Astrocyte (in vitro differentiated cells and primary cell): ENCODE measurements around the gene HOXC11. TPM values are rescaled to one million over a fixed set of nuclear protein-coding genes. Genes with fewer than 3 reads are reported as not detected.
A peak's percentile ranks its signal among the peaks of the same experiment; 100 is the strongest.

ENCODE experiments used
- DNase-seq: peaks from one replicate; pipeline ENCODE4 v3.0.0-alpha.2; 2010; ENCODE audit warnings: low read depth
- FAIRE-seq: peaks from 2 replicates; lab custom pipeline; 2011; peaks lifted over from hg19 to GRCh38; lab: Jason Lieb, UNC
- H2AFZ ChIP-seq: 2 replicates; pipeline ENCODE4 v1.6.0; 2012; ENCODE audit warnings: low read depth, low read length, inconsistent platforms
- H3K27ac ChIP-seq: 2 replicates; pipeline ENCODE4 v1.5.1; 2011; ENCODE audit warnings: low read depth, low read length, inconsistent platforms
- H3K27me3 ChIP-seq: 2 replicates; pipeline ENCODE4 v1.6.0; 2011; ENCODE audit warnings: low read length, inconsistent platforms; ENCODE audit not compliant: insufficient read depth
- H3K36me3 ChIP-seq: 2 replicates; pipeline ENCODE4 v1.5.1; 2011; ENCODE audit warnings: low read length, inconsistent platforms; ENCODE audit not compliant: insufficient read depth
- H3K4me1 ChIP-seq: 2 replicates; pipeline ENCODE4 v1.5.1; 2011; ENCODE audit warnings: low read length, inconsistent platforms; ENCODE audit not compliant: insufficient read depth
- H3K4me2 ChIP-seq: 2 replicates; pipeline ENCODE4 v1.6.0; 2012; ENCODE audit warnings: low read length, inconsistent platforms
- H3K4me3 ChIP-seq: 2 replicates; pipeline ENCODE4 v1.5.1; 2011; ENCODE audit warnings: low read depth, mild to moderate bottlenecking, low read length, inconsistent platforms; ENCODE audit not compliant: insufficient read depth
- H3K79me2 ChIP-seq: 2 replicates; pipeline ENCODE4 v1.6.0; 2012; ENCODE audit warnings: mild to moderate bottlenecking, low read length, inconsistent platforms; ENCODE audit not compliant: insufficient read depth
- H3K9ac ChIP-seq: 2 replicates; pipeline ENCODE4 v1.6.0; 2012; ENCODE audit warnings: mild to moderate bottlenecking, low read length, inconsistent platforms
- H3K9me3 ChIP-seq: 2 replicates; pipeline ENCODE4 v1.5.1; 2012; ENCODE audit warnings: low read depth, mild to moderate bottlenecking, low read length, inconsistent platforms; ENCODE audit not compliant: insufficient read depth
- H4K20me1 ChIP-seq: 2 replicates; pipeline ENCODE4 v1.6.0; 2012; ENCODE audit warnings: low read length, inconsistent platforms; ENCODE audit not compliant: insufficient read depth
- H3K27ac Mint-ChIP-seq: one replicate; pipeline ENCODE4 v1.8.0; 2021; ENCODE audit warnings: mild to moderate bottlenecking, mixed read lengths; ENCODE audit not compliant: unreplicated experiment
- H3K27me3 Mint-ChIP-seq: one replicate; pipeline ENCODE4 v1.8.0; 2021; ENCODE audit warnings: low read depth, mixed read lengths; ENCODE audit not compliant: unreplicated experiment
- H3K36me3 Mint-ChIP-seq: one replicate; pipeline ENCODE4 v1.8.0; 2021; ENCODE audit warnings: low read depth, mixed read lengths; ENCODE audit not compliant: unreplicated experiment
- H3K4me1 Mint-ChIP-seq: one replicate; pipeline ENCODE4 v1.8.0; 2021; ENCODE audit warnings: low read depth, mixed read lengths; ENCODE audit not compliant: unreplicated experiment
- H3K4me3 Mint-ChIP-seq: one replicate; pipeline ENCODE4 v1.8.0; 2021; ENCODE audit warnings: mild to moderate bottlenecking, moderate library complexity, mixed read lengths; ENCODE audit not compliant: unreplicated experiment
- H3K9me3 Mint-ChIP-seq: one replicate; pipeline ENCODE4 v1.8.0; 2021; ENCODE audit warnings: mild to moderate bottlenecking, mixed read lengths; ENCODE audit not compliant: unreplicated experiment
- CTCF ChIP-seq: IDR thresholded peaks from 2 replicates; pipeline ENCODE4 v1.5.1; 2011; ENCODE audit warnings: low read depth, mild to moderate bottlenecking, inconsistent platforms, low read length, moderate library complexity; ENCODE audit not compliant: insufficient read depth
- EZH2 ChIP-seq: IDR thresholded peaks from 2 replicates; pipeline ENCODE4 v1.6.1; 2012; ENCODE audit warnings: mild to moderate bottlenecking, low read length, inconsistent platforms; ENCODE audit not compliant: insufficient read depth
- total RNA-seq: library from RNA; stranded (reverse); gene quantifications from 2 replicates; pipeline ENCODE4 v1.2.1, GENCODE V29; 2021

HOXC11 gene
- total RNA-seq, 1 donor from 2014 or later: not detected

- H3K9me3 ChIP-seq: peaks cover 5% of the 10 kb centered on the region
- H4K20me1 ChIP-seq: no peaks in the 10 kb centered on the region
- no peaks in the 10 kb centered on the region for H3K4me1 Mint-ChIP-seq
- no peaks in the 10 kb centered on the region for H3K4me1 ChIP-seq
- TF ChIP-seq EZH2: no peak
- TF ChIP-seq CTCF: no peak
- H3K4me3 Mint-ChIP-seq: no peak overlapping the region
- no peaks in the 10 kb centered on the region for H3K36me3 Mint-ChIP-seq
- H3K27me3 ChIP-seq: peaks cover 99% of the 10 kb centered on the region
- no peak overlapping the region for H3K4me2 ChIP-seq
- no peak overlapping the region for H3K27ac Mint-ChIP-seq
- no peak overlapping the region for H3K4me3 ChIP-seq
- H3K9me3 Mint-ChIP-seq: peaks cover 29% of the 10 kb centered on the region
- H3K79me2 ChIP-seq: no peaks in the 10 kb centered on the region
- no peak overlapping the region for H2AFZ ChIP-seq
- FAIRE-seq: no peak
- no peak overlapping the region for H3K9ac ChIP-seq
- peaks cover 90% of the 10 kb centered on the region for H3K27me3 Mint-ChIP-seq
- H3K36me3 ChIP-seq: no peaks in the 10 kb centered on the region
- no peak overlapping the region for H3K27ac ChIP-seq
- no peak for DNase-seq
Measured at GRCh38 chr12:53969588-53970259, 3.2 kb upstream of the HOXC11 start.

DNA sequence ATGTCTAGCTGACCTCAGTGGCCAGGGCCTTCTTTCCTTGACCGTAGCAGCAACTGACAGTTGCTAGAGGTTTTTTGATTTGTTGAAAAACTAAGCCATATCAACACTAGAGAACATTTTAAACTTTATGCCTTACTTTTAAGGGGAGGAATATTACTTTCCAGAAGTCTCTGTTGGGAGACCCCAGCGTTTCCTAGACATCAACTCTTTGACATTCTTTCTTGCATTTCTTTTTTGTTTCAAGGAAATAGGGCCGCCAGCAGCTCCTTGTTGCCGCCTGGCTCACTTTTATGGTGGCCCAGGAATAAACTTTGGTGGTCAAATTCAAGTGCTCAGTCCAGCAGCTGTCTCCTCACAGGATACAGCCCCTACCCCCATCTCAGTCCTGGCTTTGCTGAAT lies 2.5 kb upstream of the HOXC11 start:
- no peak for TF ChIP-seq CTCF
- TF ChIP-seq EZH2: peak; percentile 32
- no peak overlapping the region for H2AFZ ChIP-seq
- H3K4me2 ChIP-seq: no peak overlapping the region
- DNase-seq: no peak
- no peaks in the 10 kb centered on the region for H3K4me1 Mint-ChIP-seq
- no peaks in the 10 kb centered on the region for H4K20me1 ChIP-seq
- H3K9me3 ChIP-seq: peaks cover 5% of the 10 kb centered on the region
- H3K4me3 ChIP-seq: no peak overlapping the region
- H3K4me3 Mint-ChIP-seq: no peak overlapping the region
- H3K27ac Mint-ChIP-seq: no peak overlapping the region
- no peak for FAIRE-seq
- no peaks in the 10 kb centered on the region for H3K36me3 ChIP-seq
- peaks cover 29% of the 10 kb centered on the region for H3K9me3 Mint-ChIP-seq
- no peak overlapping the region for H3K27ac ChIP-seq
- H3K27me3 ChIP-seq: peaks cover 96% of the 10 kb centered on the region
- H3K27me3 Mint-ChIP-seq: peaks cover 87% of the 10 kb centered on the region
- no peak overlapping the region for H3K9ac ChIP-seq
- no peaks in the 10 kb centered on the region for H3K36me3 Mint-ChIP-seq
- H3K79me2 ChIP-seq: no peaks in the 10 kb centered on the region
- no peaks in the 10 kb centered on the region for H3K4me1 ChIP-seq

GRCh38 chr12:53971129-53971528 lies 1.8 kb upstream of the HOXC11 start:
- no peaks in the 10 kb centered on the region for H3K36me3 Mint-ChIP-seq
- Histone ChIP-seq H3K9ac (no peak overlapping the region), H3K9me3 (peaks cover 5% of the 10 kb centered on the region), H3K4me1 (no peaks in the 10 kb centered on the region), H3K79me2 (no peaks in the 10 kb centered on the region), H3K4me3 (no peak overlapping the region), H4K20me1 (no peaks in the 10 kb centered on the region), H3K36me3 (no peaks in the 10 kb centered on the region), H2AFZ (no peak overlapping the region), H3K27me3 (peaks cover 96% of the 10 kb centered on the region), H3K4me2 (no peak overlapping the region), H3K27ac (no peak overlapping the region)
- peaks cover 29% of the 10 kb centered on the region for H3K9me3 Mint-ChIP-seq
- H3K4me1 Mint-ChIP-seq: no peaks in the 10 kb centered on the region
- H3K27me3 Mint-ChIP-seq: peaks cover 87% of the 10 kb centered on the region
- DNase-seq (no peak), FAIRE-seq (no peak)
- TF ChIP-seq CTCF (no peak), EZH2 (no peak)
- H3K4me3 Mint-ChIP-seq: no peak overlapping the region
- H3K27ac Mint-ChIP-seq: no peak overlapping the region
